ENCODE results near the gene KLRF2.

GRCh38 chr12:9881246-9881645 lies at the start of gene KLRF2:
- TF ChIP-seq, protein P1, sequence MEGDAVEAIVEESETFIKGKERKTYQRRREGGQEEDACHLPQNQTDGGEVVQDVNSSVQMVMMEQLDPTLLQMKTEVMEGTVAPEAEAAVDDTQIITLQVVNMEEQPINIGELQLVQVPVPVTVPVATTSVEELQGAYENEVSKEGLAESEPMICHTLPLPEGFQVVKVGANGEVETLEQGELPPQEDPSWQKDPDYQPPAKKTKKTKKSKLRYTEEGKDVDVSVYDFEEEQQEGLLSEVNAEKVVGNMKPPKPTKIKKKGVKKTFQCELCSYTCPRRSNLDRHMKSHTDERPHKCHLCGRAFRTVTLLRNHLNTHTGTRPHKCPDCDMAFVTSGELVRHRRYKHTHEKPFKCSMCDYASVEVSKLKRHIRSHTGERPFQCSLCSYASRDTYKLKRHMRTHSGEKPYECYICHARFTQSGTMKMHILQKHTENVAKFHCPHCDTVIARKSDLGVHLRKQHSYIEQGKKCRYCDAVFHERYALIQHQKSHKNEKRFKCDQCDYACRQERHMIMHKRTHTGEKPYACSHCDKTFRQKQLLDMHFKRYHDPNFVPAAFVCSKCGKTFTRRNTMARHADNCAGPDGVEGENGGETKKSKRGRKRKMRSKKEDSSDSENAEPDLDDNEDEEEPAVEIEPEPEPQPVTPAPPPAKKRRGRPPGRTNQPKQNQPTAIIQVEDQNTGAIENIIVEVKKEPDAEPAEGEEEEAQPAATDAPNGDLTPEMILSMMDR (conservative IDR thresholded peaks at IDR 0.05 in 1 of 2, IDR thresholded peaks at IDR 0.05 in 1 of 2; ENCODE audit: extremely low read depth in 1 of 2, insufficient read depth in 1 of 2, low read depth in 1 of 2, low read length in 2 of 2), result no peak
- no peak for TF ChIP-seq EZH2 (IDR thresholded peaks at IDR 0.05; ENCODE audit: borderline replicate concordance, low read length)
